ENCODE data around the gene RIMOC1.

Gene RIMOC1

DNA sequence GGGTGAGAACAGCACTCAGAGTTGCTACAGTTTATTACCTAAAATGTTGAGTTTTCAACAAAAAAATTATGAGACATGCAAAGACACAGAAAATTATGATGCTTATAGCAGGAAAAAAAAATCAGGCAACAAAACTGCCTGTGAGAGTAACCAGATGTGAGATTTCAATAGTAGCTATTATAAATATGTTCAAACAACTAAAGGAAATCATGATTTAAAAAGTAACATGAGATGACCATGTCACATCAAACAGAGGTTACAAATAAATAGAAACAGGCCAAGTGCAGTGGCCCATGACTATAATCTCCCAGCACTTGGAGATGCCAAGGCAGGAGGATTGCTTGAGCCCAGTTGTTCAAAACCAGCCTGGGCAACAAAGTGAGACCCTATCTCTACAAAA is 12.1 kb upstream of the RIMOC1 start:
- Histone ChIP-seq H3K4me3 (ENCODE audit: low read depth in 1 of 2, low read length in 2 of 2) (no peak overlapping the region), H3K9me3 (ENCODE audit: control insufficient read depth in 1 of 2, low read length in 2 of 2) (no peaks in the 10 kb centered on the region), H3K27ac (ENCODE audit: low read length) (no peak overlapping the region), H3K4me1 (ENCODE audit: control insufficient read depth in 1 of 2, insufficient read depth in 2 of 2, low read length in 2 of 2) (no peaks in the 10 kb centered on the region), H3K27me3 (ENCODE audit: low read depth, low read length) (no peaks in the 10 kb centered on the region), H3K36me3 (ENCODE audit: control insufficient read depth in 1 of 2, insufficient read depth in 2 of 2, low read length in 2 of 2) (no peaks in the 10 kb centered on the region)

DNA sequence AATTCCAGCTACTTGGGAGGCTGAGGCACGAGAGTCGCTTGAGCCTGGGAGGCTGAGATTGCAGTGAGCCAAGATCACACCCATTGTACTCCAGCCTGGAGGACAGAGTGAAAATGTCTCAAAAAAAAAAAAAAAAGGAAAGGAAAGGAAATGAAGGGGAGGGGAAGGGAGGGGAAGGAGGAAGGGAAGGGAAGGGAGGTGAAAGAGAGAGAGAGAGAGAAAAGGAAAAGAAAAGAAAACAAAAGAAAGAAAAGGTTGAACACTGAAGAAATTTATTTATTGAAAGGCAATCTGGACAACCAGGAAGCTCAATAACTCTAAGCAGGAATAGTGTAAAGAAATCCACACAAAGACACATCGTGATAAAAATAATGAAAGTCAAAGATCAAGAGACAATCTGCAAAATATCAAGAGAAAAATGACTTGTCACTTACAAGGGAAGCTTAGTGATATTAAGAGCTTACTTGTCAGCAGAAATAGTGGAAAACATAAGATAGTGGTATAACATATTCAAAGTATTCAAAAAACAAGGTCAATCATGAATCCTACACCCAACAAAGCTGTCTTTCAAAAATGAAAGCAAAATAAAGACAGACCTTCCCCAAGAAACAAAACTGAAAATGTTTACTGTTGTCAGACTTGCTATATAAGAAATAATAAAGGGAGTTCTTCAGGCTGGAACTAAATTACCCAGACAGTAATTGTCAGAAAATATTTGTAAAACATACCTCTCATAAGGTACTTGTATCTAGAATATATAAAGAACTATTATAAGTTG is 10.9 kb upstream of the RIMOC1 start:
- no peak overlapping the region for H3K4me3 ChIP-seq (ENCODE audit: low read depth in 1 of 2, low read length in 2 of 2)
- no peaks in the 10 kb centered on the region for H3K27me3 ChIP-seq (ENCODE audit: low read depth, low read length)
- H3K36me3 ChIP-seq (ENCODE audit: control insufficient read depth in 1 of 2, insufficient read depth in 2 of 2, low read length in 2 of 2): no peaks in the 10 kb centered on the region
- H3K4me1 ChIP-seq (ENCODE audit: control insufficient read depth in 1 of 2, insufficient read depth in 2 of 2, low read length in 2 of 2): no peaks in the 10 kb centered on the region
- no peak overlapping the region for H3K27ac ChIP-seq (ENCODE audit: low read length)
- no peaks in the 10 kb centered on the region for H3K9me3 ChIP-seq (ENCODE audit: control insufficient read depth in 1 of 2, low read length in 2 of 2)

DNA sequence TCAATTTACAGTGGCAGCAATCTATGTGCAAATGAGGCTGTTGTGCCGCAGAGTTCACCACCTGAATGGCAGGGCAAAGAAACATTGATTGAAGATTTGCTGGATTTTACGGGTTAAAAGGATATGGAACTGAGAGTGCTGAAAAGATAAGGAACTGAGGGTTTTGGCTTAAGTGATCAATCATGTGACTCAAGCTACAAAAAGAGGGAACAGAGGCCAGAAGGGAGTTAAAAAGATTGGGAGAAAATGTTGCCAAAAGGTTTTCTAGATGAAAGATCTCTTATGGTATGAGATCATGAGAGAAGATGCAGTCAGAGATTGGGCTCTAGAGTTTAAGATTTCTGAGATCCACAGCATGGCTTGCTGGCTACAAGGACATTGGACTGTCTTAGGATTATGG is 7.9 kb upstream of the RIMOC1 start:
- Histone ChIP-seq H3K27me3 (ENCODE audit: low read depth, low read length) (no peaks in the 10 kb centered on the region), H3K4me3 (ENCODE audit: low read depth in 1 of 2, low read length in 2 of 2) (no peak overlapping the region), H3K36me3 (ENCODE audit: control insufficient read depth in 1 of 2, insufficient read depth in 2 of 2, low read length in 2 of 2) (no peaks in the 10 kb centered on the region), H3K9me3 (ENCODE audit: control insufficient read depth in 1 of 2, low read length in 2 of 2) (no peaks in the 10 kb centered on the region), H3K27ac (ENCODE audit: low read length) (no peak overlapping the region), H3K4me1 (ENCODE audit: control insufficient read depth in 1 of 2, insufficient read depth in 2 of 2, low read length in 2 of 2) (no peaks in the 10 kb centered on the region)

- H3K27ac ChIP-seq (ENCODE audit: low read length): peak overlapping the region; percentile 85
- peaks cover 13 to 20% of the 10 kb centered on the region in 2 donors for H3K4me1 ChIP-seq (ENCODE audit: control insufficient read depth in 1 of 2, insufficient read depth in 2 of 2, low read length in 2 of 2)
- H3K9me3 ChIP-seq (ENCODE audit: control insufficient read depth in 1 of 2, low read length in 2 of 2): no peaks in the 10 kb centered on the region
- no peaks in the 10 kb centered on the region for H3K27me3 ChIP-seq (ENCODE audit: low read depth, low read length)
- H3K36me3 ChIP-seq (ENCODE audit: control insufficient read depth in 1 of 2, insufficient read depth in 2 of 2, low read length in 2 of 2): peaks cover 10 to 16% of the 10 kb centered on the region in 2 donors
- peak overlapping the region; percentile 86 to 88 for H3K4me3 ChIP-seq (ENCODE audit: low read depth in 1 of 2, low read length in 2 of 2)
Measured at GRCh38 chr5:41903382-41903891, 707 bp upstream of the RIMOC1 start.

DNA sequence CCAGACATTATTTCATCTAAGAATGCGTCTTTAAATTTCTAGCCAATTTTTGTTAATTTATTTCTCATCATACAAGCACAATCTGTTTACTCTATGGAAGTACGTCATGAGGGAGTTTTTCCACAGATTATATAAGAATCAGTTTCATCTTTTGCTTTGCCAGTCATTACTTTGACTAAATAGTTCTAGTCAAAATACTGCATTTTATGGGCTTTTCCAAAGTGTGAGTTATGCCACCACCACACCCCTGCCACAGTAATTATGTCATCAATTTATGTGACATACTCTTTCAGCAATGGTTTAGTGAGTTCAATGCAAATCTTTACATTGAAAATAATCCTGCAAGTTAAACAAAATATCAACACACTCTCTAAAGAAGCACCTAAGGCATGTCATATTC is 2.0 kb downstream of the RIMOC1 start:
- Histone ChIP-seq H3K27me3 (ENCODE audit: low read depth, low read length) (no peaks in the 10 kb centered on the region), H3K4me3 (ENCODE audit: low read depth in 1 of 2, low read length in 2 of 2) (no peak overlapping the region), H3K4me1 (ENCODE audit: control insufficient read depth in 1 of 2, insufficient read depth in 2 of 2, low read length in 2 of 2) (peaks cover 13 to 20% of the 10 kb centered on the region in 2 donors), H3K9me3 (ENCODE audit: control insufficient read depth in 1 of 2, low read length in 2 of 2) (no peaks in the 10 kb centered on the region), H3K27ac (ENCODE audit: low read length) (no peak overlapping the region), H3K36me3 (ENCODE audit: control insufficient read depth in 1 of 2, insufficient read depth in 2 of 2, low read length in 2 of 2) (peaks cover 29 to 32% of the 10 kb centered on the region in 2 donors)

DNA sequence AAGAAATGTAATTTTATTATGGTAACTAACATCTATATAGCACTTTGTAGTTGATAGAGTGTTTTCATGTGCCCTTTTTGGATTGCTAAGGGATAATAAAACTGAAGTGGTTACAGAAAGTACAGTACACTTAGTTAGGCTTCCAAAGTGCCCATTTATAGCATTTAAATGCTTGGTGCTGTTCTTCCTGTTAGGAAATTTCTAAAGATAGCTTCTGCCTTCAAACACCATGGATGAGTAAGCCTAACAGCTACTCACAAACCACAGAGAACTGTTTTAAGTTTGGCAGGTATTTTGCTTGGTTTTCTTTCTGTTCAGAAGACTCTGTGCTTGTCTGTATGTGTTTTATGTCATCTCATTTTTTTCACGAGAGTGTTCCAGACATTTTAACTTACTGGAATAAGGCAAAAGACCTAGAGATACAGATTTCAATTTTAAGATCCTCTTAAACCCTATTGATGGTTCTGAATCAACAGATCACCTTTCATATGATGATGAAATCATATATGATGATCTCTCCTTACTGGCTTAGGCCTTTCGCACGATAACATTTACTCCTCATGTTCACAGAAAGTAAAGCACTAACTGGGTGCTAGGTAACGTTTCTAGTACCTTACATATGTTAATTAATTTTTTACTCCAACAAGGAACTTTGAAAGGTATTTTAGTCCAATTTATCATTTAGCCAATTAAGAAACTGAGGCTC is 4.4 kb downstream of the RIMOC1 start:
- Histone ChIP-seq H3K36me3 (ENCODE audit: control insufficient read depth in 1 of 2, insufficient read depth in 2 of 2, low read length in 2 of 2) (peaks cover 48% of the 10 kb centered on the region in 2 donors), H3K4me3 (ENCODE audit: low read depth in 1 of 2, low read length in 2 of 2) (no peak overlapping the region), H3K27ac (ENCODE audit: low read length) (peak overlapping the region; percentile 80), H3K27me3 (ENCODE audit: low read depth, low read length) (no peaks in the 10 kb centered on the region), H3K4me1 (ENCODE audit: control insufficient read depth in 1 of 2, insufficient read depth in 2 of 2, low read length in 2 of 2) (peaks cover 9 to 20% of the 10 kb centered on the region in 2 donors), H3K9me3 (ENCODE audit: control insufficient read depth in 1 of 2, low read length in 2 of 2) (no peaks in the 10 kb centered on the region)

- Histone ChIP-seq H3K4me3 (ENCODE audit: low read depth in 1 of 2, low read length in 2 of 2) (no peak overlapping the region), H3K27ac (ENCODE audit: low read length) (no peak overlapping the region), H3K9me3 (ENCODE audit: control insufficient read depth in 1 of 2, low read length in 2 of 2) (no peaks in the 10 kb centered on the region), H3K36me3 (ENCODE audit: control insufficient read depth in 1 of 2, insufficient read depth in 2 of 2, low read length in 2 of 2) (peaks cover 57 to 68% of the 10 kb centered on the region in 2 donors), H3K27me3 (ENCODE audit: low read depth, low read length) (no peaks in the 10 kb centered on the region), H3K4me1 (ENCODE audit: control insufficient read depth in 1 of 2, insufficient read depth in 2 of 2, low read length in 2 of 2) (no peaks in the 10 kb centered on the region)
Measured at GRCh38 chr5:41918105-41918504, 14.0 kb downstream of the RIMOC1 start.

DNA sequence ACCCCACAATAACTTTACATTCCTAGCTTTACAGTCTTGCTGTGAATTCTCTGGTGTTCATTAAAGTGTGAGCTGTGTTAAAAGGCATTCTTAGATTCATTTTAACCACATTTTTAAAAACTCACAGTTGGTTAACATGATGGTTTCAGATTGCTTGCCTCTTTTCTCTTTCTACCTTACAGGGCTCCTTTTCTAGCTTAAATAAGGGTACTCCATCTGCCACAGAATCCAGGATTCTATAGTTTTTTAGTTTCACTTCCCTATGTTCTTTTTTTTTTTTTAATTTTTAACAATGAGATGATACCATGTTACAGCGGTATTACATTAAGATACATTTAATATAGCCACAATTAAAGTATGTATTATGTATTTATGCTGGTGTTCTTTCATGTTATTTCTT is 17.0 kb downstream of the RIMOC1 start:
- no peak overlapping the region for H3K4me3 ChIP-seq (ENCODE audit: low read depth in 1 of 2, low read length in 2 of 2)
- no peak overlapping the region for H3K27ac ChIP-seq (ENCODE audit: low read length)
- H3K27me3 ChIP-seq (ENCODE audit: low read depth, low read length): no peaks in the 10 kb centered on the region
- peaks cover 44 to 48% of the 10 kb centered on the region in 2 donors for H3K36me3 ChIP-seq (ENCODE audit: control insufficient read depth in 1 of 2, insufficient read depth in 2 of 2, low read length in 2 of 2)
- no peaks in the 10 kb centered on the region for H3K9me3 ChIP-seq (ENCODE audit: control insufficient read depth in 1 of 2, low read length in 2 of 2)
- H3K4me1 ChIP-seq (ENCODE audit: control insufficient read depth in 1 of 2, insufficient read depth in 2 of 2, low read length in 2 of 2): peaks cover 0 to 5% of the 10 kb centered on the region in 2 donors

DNA sequence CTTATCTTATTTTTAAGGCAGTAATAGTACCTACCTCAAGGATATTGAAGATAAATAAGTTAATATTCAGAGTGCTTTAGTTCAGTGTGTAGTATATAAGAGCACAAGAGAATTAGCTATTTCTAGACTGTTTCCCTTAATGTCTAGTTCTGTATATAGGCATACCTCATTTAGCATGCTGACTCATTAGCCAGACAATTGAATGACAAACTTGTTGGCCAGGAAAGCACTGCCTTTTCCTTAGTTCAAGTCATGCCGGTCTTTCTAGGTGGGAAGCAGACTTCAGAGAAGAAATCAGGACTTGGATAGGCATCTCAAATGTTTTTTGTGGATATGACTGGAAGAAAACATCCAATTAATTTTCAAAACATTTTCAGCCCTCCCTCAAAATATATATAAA is 17.7 kb downstream of the RIMOC1 start:
- Histone ChIP-seq H3K36me3 (ENCODE audit: control insufficient read depth in 1 of 2, insufficient read depth in 2 of 2, low read length in 2 of 2) (peaks cover 38 to 43% of the 10 kb centered on the region in 2 donors), H3K27ac (ENCODE audit: low read length) (no peak overlapping the region), H3K27me3 (ENCODE audit: low read depth, low read length) (no peaks in the 10 kb centered on the region), H3K9me3 (ENCODE audit: control insufficient read depth in 1 of 2, low read length in 2 of 2) (no peaks in the 10 kb centered on the region), H3K4me3 (ENCODE audit: low read depth in 1 of 2, low read length in 2 of 2) (no peak overlapping the region), H3K4me1 (ENCODE audit: control insufficient read depth in 1 of 2, insufficient read depth in 2 of 2, low read length in 2 of 2) (peaks cover 0 to 5% of the 10 kb centered on the region in 2 donors)

DNA sequence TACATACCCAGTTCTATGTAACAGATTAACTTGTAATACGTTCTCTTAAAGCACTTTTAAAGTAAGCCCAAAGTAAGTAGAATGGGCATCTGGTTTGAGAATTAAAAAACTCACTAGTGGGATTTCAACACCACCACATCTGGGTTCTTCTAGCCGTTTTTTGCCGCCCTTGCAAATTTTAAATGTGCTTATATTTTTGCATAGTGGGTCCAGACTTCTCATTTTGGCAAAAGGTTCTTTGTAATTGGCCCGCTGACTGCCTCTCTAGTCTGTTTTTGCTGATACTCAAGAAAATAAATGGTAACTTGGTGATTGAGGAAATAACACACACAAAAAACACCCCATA is 20.4 kb downstream of the RIMOC1 start:
- Histone ChIP-seq H3K4me3 (ENCODE audit: low read depth in 1 of 2, low read length in 2 of 2) (peak overlapping the region; percentile 72 to 73), H3K27ac (ENCODE audit: low read length) (peak overlapping the region; percentile 90), H3K4me1 (ENCODE audit: control insufficient read depth in 1 of 2, insufficient read depth in 2 of 2, low read length in 2 of 2) (peaks cover 0 to 5% of the 10 kb centered on the region in 2 donors)

GRCh38 chr5:41924872-41925554 is 20.9 kb downstream of the RIMOC1 start, which contains the start of gene FBXO4:
TSS of gene FBXO4 (plus strand) at chr5:41925281. CDS start at chr5:41925310, 29 bp downstream.
- H3K36me3 ChIP-seq (ENCODE audit: control insufficient read depth in 1 of 2, insufficient read depth in 2 of 2, low read length in 2 of 2): peaks cover 11 to 24% of the 10 kb centered on the region in 2 donors

More for the DNA sequence above, 20.4 kb downstream of the RIMOC1 start:
- Histone ChIP-seq H3K27me3 (ENCODE audit: low read depth, low read length) (no peaks in the 10 kb centered on the region), H3K9me3 (ENCODE audit: control insufficient read depth in 1 of 2, low read length in 2 of 2) (no peaks in the 10 kb centered on the region), H3K36me3 (ENCODE audit: control insufficient read depth in 1 of 2, insufficient read depth in 2 of 2, low read length in 2 of 2) (peaks cover 16 to 29% of the 10 kb centered on the region in 2 donors)

More at GRCh38 chr5:41924872-41925554, 20.9 kb downstream of the RIMOC1 start, which contains the start of gene FBXO4:
- Histone ChIP-seq H3K27me3 (ENCODE audit: low read depth, low read length) (no peaks in the 10 kb centered on the region), H3K4me1 (ENCODE audit: control insufficient read depth in 1 of 2, insufficient read depth in 2 of 2, low read length in 2 of 2) (peaks cover 0 to 5% of the 10 kb centered on the region in 2 donors), H3K4me3 (ENCODE audit: low read depth in 1 of 2, low read length in 2 of 2) (peak within 1 kb of the TSS; percentile 72 to 73), H3K27ac (ENCODE audit: low read length) (peak within 1 kb of the TSS; percentile 90), H3K9me3 (ENCODE audit: control insufficient read depth in 1 of 2, low read length in 2 of 2) (no peaks in the 10 kb centered on the region)
